Keratinocyte (primary cell): Measurements from ENCODE around the gene ELAVL4. TPM values are rescaled to one million over a fixed set of nuclear protein-coding genes. Genes with fewer than 3 reads are reported as not detected.

ENCODE experiments used
- DNase-seq: peaks from one replicate; pipeline ENCODE4 v3.0.0-alpha.2; 2011; ENCODE audit warnings: low read depth, missing footprints, low spot score
- FAIRE-seq: peaks from 2 replicates; lab custom pipeline; 2011; peaks lifted over from hg19 to GRCh38; lab: Jason Lieb, UNC
- H2AFZ ChIP-seq: 2 replicates; pipeline ENCODE4 v1.6.0; 2012; ENCODE audit warnings: low read length, control low read depth, inconsistent platforms; ENCODE audit not compliant: control insufficient read depth
- H3K27ac ChIP-seq: 2 replicates; pipeline ENCODE4 v1.5.1; 2011; ENCODE audit warnings: low read length; ENCODE audit not compliant: control insufficient read depth, insufficient read depth
- H3K27me3 ChIP-seq: 3 replicates; pipeline ENCODE4 v1.6.0; 2011; ENCODE audit warnings: low read length; ENCODE audit not compliant: control insufficient read depth, insufficient read depth; ENCODE audit errors: extremely low read depth
- H3K36me3 ChIP-seq, 2 experiments: 2 replicates in 1 of 2; 3 replicates in 1 of 2; pipeline ENCODE4 v1.5.1; 2011; ENCODE audit warnings: low read length in 2 of 2, mild to moderate bottlenecking in 1 of 2; ENCODE audit not compliant: control insufficient read depth in 2 of 2, insufficient read depth in 2 of 2; ENCODE audit errors: extremely low read depth in 1 of 2
- H3K4me1 ChIP-seq: 3 replicates; pipeline ENCODE4 v1.5.1; 2011; ENCODE audit warnings: low read length; ENCODE audit not compliant: control insufficient read depth, insufficient read depth; ENCODE audit errors: extremely low read depth
- H3K4me2 ChIP-seq: 3 replicates; pipeline ENCODE4 v1.6.0; 2011; ENCODE audit warnings: low read depth, low read length; ENCODE audit not compliant: control insufficient read depth, insufficient read depth; ENCODE audit errors: extremely low read depth
- H3K4me3 ChIP-seq, 3 experiments: fragments of 200-600 bp in 1 of 3; sonication (generic) in 1 of 3; 2 replicates in 2 of 3; 3 replicates in 1 of 3; pipeline ENCODE4 v1.5.1; 2011 to 2016; ENCODE audit warnings: low read length in 3 of 3, mild to moderate bottlenecking in 3 of 3, control low read depth in 2 of 3, inconsistent platforms in 1 of 3, low read depth in 1 of 3, mixed read lengths in 1 of 3, mixed run types in 1 of 3, moderate library complexity in 1 of 3; ENCODE audit not compliant: control insufficient read depth in 2 of 3, insufficient read depth in 2 of 3; ENCODE audit errors: extremely low read depth in 1 of 3
- H3K79me2 ChIP-seq: 2 replicates; pipeline ENCODE4 v1.6.0; 2012; ENCODE audit warnings: low read length; ENCODE audit not compliant: control insufficient read depth, insufficient read depth
- H3K9ac ChIP-seq: 3 replicates; pipeline ENCODE4 v1.6.0; 2011; ENCODE audit warnings: low read length; ENCODE audit not compliant: control insufficient read depth, insufficient read depth; ENCODE audit errors: extremely low read depth
- H3K9me1 ChIP-seq: 3 replicates; pipeline ENCODE4 v1.6.0; 2011; ENCODE audit warnings: low read length; ENCODE audit not compliant: control insufficient read depth, insufficient read depth; ENCODE audit errors: extremely low read depth
- H3K9me3 ChIP-seq: 2 replicates; pipeline ENCODE4 v1.5.1; 2012; ENCODE audit warnings: low read depth, low read length; ENCODE audit not compliant: control insufficient read depth
- H4K20me1 ChIP-seq: 3 replicates; pipeline ENCODE4 v1.6.0; 2011; ENCODE audit warnings: low read length; ENCODE audit not compliant: control insufficient read depth, insufficient read depth; ENCODE audit errors: extremely low read depth
- CTCF ChIP-seq, 3 experiments: IDR thresholded peaks in 1 of 3; conservative IDR thresholded peaks in 1 of 3; optimal IDR thresholded peaks in 1 of 3; 2 replicates in 2 of 3; 3 replicates in 1 of 3; pipeline versions ENCODE3 to v1.5.1; 2011; ENCODE audit warnings: low read length in 3 of 3, mild to moderate bottlenecking in 3 of 3, moderate library complexity in 2 of 3, control low read depth in 1 of 3, inconsistent platforms in 1 of 3; ENCODE audit not compliant: insufficient read depth in 2 of 3; ENCODE audit errors: extremely low read depth in 1 of 3
- EZH2 ChIP-seq: IDR thresholded peaks from one replicate; pipeline ENCODE4 v1.6.1; 2012; ENCODE audit warnings: inconsistent platforms, mild to moderate bottlenecking, low read length, moderate library complexity
- dilution Hi-C: fragments of 300-500 bp; cut with MboI; formaldehyde crosslinking; loops from one replicate; pipeline ENCODE4 v1.7.0; 2020; ENCODE audit warnings: low sequenced_read_pairs; ENCODE audit not compliant: extremely low pct_ligation_motif_present
- polyA plus RNA-seq, 5 experiments: library from polyadenylated mRNA; depleted of rRNA in 3 of 5; stranded (reverse) in 3 of 5; stranded (forward) in 1 of 5; unstranded in 1 of 5; fragments of >200 nt; gene quantifications; 1 replicate in 1 of 5; 2 replicates in 3 of 5; 3 replicates in 1 of 5; pipeline versions ENCODE4 v1.2.1 to v1.2.3, GENCODE V29; 2011 to 2012; ENCODE audit warnings: missing spikeins in 2 of 5, low read depth in 1 of 5, low replicate concordance in 1 of 5

The ELAVL4 gene
- polyA plus RNA-seq, 1 donor (not counting 4 experiments of a cell fraction or from before 2014, with no cell fraction given) = not detected

- no peaks in the 10 kb centered on the region for H3K9me3 ChIP-seq
- dilution Hi-C loops = no loop called here
- H4K20me1 ChIP-seq = no peaks in the 10 kb centered on the region
- H3K27ac ChIP-seq = no peak overlapping the region
- H3K9ac ChIP-seq = no peak overlapping the region
- H2AFZ ChIP-seq = no peak overlapping the region
- H3K4me1 ChIP-seq = no peaks in the 10 kb centered on the region
- no peak overlapping the region for H3K4me2 ChIP-seq
- no peak overlapping the region for H3K4me3 ChIP-seq
- no peaks in the 10 kb centered on the region for H3K27me3 ChIP-seq
- H3K79me2 ChIP-seq = no peaks in the 10 kb centered on the region
- DNase-seq (no peak), FAIRE-seq (no peak)
- TF ChIP-seq CTCF (optimal IDR thresholded peaks at IDR 0.05 in 1 of 3, IDR thresholded peaks at IDR 0.05 in 1 of 3, conservative IDR thresholded peaks at IDR 0.05 in 1 of 3; ENCODE audit: extremely low read depth in 1 of 3, insufficient read depth in 2 of 3, low read length in 3 of 3) (no peak), EZH2 (no peak)
- no peaks in the 10 kb centered on the region for H3K36me3 ChIP-seq
- H3K9me1 ChIP-seq = no peaks in the 10 kb centered on the region
These were observed 48.7 kb downstream of the ELAVL4 start for GRCh38 chr1:50157306-50157941.

- dilution Hi-C loops = no loop called here
- H3K27ac ChIP-seq = no peak overlapping the region
- H3K9ac ChIP-seq = no peak overlapping the region
- H3K79me2 ChIP-seq = no peaks in the 10 kb centered on the region
- H3K4me1 ChIP-seq = no peaks in the 10 kb centered on the region
- no peak for DNase-seq
- H3K9me1 ChIP-seq = no peaks in the 10 kb centered on the region
- H3K4me2 ChIP-seq = no peak overlapping the region
- no peaks in the 10 kb centered on the region for H4K20me1 ChIP-seq
- TF ChIP-seq EZH2 = no peak
- no peak for TF ChIP-seq CTCF (optimal IDR thresholded peaks at IDR 0.05 in 1 of 3, IDR thresholded peaks at IDR 0.05 in 1 of 3, conservative IDR thresholded peaks at IDR 0.05 in 1 of 3; ENCODE audit: extremely low read depth in 1 of 3, insufficient read depth in 2 of 3, low read length in 3 of 3)
- H3K9me3 ChIP-seq = no peaks in the 10 kb centered on the region
- H3K4me3 ChIP-seq = no peak overlapping the region
- peak; percentile 13 for FAIRE-seq
- no peaks in the 10 kb centered on the region for H3K27me3 ChIP-seq
- no peaks in the 10 kb centered on the region for H3K36me3 ChIP-seq
- H2AFZ ChIP-seq = no peak overlapping the region
These were observed 49.7 kb downstream of the ELAVL4 start for GRCh38 chr1:50158421-50158820.
